ENCODE data around the gene FBXO42. TPM values are rescaled to one million over a fixed set of nuclear protein-coding genes. Genes with fewer than 3 reads are reported as not detected.

The FBXO42 gene
- 8.0 to 9.5 TPM (median 9.1 TPM) in 5 replicates for total RNA-seq (2022; extraction: Qiagen RNA extraction; ENCODE audit: low read depth)

DNA sequence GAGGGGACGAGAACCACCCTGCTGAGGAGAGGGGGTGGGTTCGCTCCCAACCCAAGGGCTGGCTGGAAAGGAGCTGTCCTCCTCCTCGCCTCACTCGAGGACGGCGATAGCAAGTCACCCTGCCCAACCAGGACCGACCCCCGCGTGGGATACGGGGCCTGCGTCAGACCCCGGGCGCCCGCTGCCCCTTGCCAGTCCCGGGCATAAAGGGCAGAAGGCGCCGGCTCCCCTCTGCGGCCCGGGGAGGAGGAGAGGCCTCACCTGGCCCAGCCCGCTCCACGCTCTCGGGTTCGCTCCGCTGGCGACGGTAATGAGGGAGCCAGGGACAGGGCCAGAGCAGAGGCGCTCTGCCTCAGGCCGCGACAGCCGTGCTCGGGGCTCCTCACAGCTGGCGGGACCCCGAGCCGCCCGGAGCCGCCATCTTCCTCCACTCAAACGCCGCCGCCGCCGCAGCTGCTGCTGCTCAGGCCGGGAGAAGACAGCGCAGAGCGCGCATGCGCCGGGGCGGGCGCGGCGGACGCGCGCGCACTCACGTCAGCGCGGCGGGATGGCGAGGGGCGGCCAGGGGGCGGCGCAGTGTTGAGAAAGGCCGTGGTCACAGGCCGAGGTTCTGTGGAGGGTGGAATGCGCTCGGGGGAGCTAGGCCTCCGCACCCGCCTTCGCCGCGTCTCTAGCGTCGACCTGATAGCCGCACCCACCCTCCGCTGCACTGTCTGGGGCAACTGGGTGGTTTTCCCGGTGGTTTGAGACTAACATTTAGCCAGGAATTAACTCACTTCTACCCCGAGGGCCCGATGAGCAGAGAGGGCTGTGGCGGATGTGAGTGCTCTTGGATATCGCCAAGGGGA, at the start of gene FBXO42:
Gene FBXO42 (minus strand): TSS at position 487 of the 848 bp plus-strand sequence. CDS start 37,062 bp downstream, outside the sequence.

GRCh38 chr1:16366722-16367257, 14.5 kb upstream of the FBXO42 start, which contains the start of gene SZRD1:
SZRD1 (plus strand) TSS chr1:16367242; CDS start chr1:16367258, 16 bp downstream.

GRCh38 chr1:16236511-16237342, 115.6 kb downstream of the FBXO42 start, which contains the start of gene CPLANE2:
CPLANE2 (minus strand) TSS chr1:16237183; CDS start chr1:16236742, 441 bp downstream.

GRCh38 chr1:16212251-16212961, 139.9 kb downstream of the FBXO42 start, which contains the start of gene ARHGEF19:
ARHGEF19 (minus strand) TSS chr1:16212652; CDS start chr1:16209054, 3,598 bp downstream.

Other genes starting within 250 kb of the FBXO42 start
- 77.4 to 149 TPM (median 141 TPM) in 5 replicates for gene EPHA2, start 196.4 kb downstream of the FBXO42 start, total RNA-seq (2022; extraction: Qiagen RNA extraction; ENCODE audit: low read depth)
- 4.2 to 8.2 TPM (median 5.9 TPM) in 5 replicates for gene ARHGEF19, start 139.8 kb downstream of the FBXO42 start, total RNA-seq (2022; extraction: Qiagen RNA extraction; ENCODE audit: low read depth)
- gene CPLANE2, start 115.3 kb downstream of the FBXO42 start, total RNA-seq (2022; extraction: Qiagen RNA extraction; ENCODE audit: low read depth), result 2.6 to 4.2 TPM (median 3.8 TPM) in 5 replicates
- 74.0 to 95.0 TPM (median 90.6 TPM) in 5 replicates for gene SZRD1, start 14.8 kb upstream of the FBXO42 start, total RNA-seq (2022; extraction: Qiagen RNA extraction; ENCODE audit: low read depth)
- gene SPATA21, start 84.9 kb upstream of the FBXO42 start, total RNA-seq (2022; extraction: Qiagen RNA extraction; ENCODE audit: low read depth), result 0.05 TPM in 1 of 5 replicates, not detected in the others
- gene NECAP2, start 88.2 kb upstream of the FBXO42 start, total RNA-seq (2022; extraction: Qiagen RNA extraction; ENCODE audit: low read depth), result 34.3 to 43.2 TPM (median 40.1 TPM) in 5 replicates
- gene RNU1-1, start 161.8 kb upstream of the FBXO42 start, total RNA-seq (2022; extraction: Qiagen RNA extraction; ENCODE audit: low read depth), result not detected in 5 replicates

Data from A549 treated with ZK216348 at 1 μM for 4 hours (cell line).